ENCODE data around the gene CAPN2.

The CAPN2 gene

DNA sequence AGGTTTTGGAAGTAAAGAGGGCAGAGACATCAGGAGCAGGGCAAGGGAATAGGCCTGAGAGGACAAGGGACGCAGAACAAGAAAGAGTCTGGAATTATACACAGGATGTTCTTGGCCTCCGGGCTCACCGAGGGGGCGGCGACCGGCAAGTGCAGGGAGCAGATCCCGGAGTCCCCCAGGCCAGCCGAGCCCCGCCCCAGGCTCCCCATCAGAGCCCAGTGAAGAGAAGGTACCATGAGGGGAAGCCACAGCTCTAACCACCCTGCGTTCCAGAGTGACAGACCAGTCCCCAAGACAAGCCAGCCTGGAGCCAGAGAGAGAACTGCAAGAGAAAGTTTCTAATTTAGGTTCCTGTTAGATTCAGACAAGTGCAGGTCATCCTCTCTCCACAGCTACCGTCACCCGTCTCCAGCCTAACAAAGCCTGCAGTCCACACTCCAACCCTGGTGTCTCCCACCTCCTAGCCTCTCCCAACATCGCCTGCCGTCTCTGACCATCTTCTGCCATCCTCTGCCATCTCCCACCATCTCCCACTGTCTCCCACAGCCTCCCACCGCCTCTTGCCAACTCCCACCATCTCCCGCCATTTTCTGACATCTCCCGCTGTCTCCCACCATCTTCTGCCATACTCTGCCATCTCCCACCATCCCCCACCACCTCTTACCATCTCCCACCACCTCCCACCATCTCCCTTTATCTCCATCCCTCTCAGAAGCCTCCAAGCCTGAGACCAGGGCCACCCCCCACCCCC is 42.5 kb downstream of the CAPN2 start:
- Mint-ChIP-seq H3K36me3 (ENCODE audit: low read depth) (peaks cover 31% of the 10 kb centered on the region), H3K4me1 (ENCODE audit: low read depth) (no peaks in the 10 kb centered on the region), H3K27ac (no peak overlapping the region), H3K4me3 (no peak overlapping the region), H3K27me3 (no peaks in the 10 kb centered on the region), H3K9me3 (no peaks in the 10 kb centered on the region)

GRCh38 chr1:223755432-223755792 is 43.1 kb downstream of the CAPN2 start:
- no peak overlapping the region for H3K4me3 Mint-ChIP-seq
- no peaks in the 10 kb centered on the region for H3K27me3 Mint-ChIP-seq
- no peaks in the 10 kb centered on the region for H3K4me1 Mint-ChIP-seq (ENCODE audit: low read depth)
- peaks cover 26% of the 10 kb centered on the region for H3K36me3 Mint-ChIP-seq (ENCODE audit: low read depth)
- no peak overlapping the region for H3K27ac Mint-ChIP-seq
- no peaks in the 10 kb centered on the region for H3K9me3 Mint-ChIP-seq

GRCh38 chr1:223755992-223756775 is 43.8 kb downstream of the CAPN2 start:
- Mint-ChIP-seq H3K27ac (no peak overlapping the region), H3K36me3 (ENCODE audit: low read depth) (peaks cover 27% of the 10 kb centered on the region), H3K4me1 (ENCODE audit: low read depth) (no peaks in the 10 kb centered on the region), H3K4me3 (no peak overlapping the region), H3K27me3 (no peaks in the 10 kb centered on the region), H3K9me3 (no peaks in the 10 kb centered on the region)

DNA sequence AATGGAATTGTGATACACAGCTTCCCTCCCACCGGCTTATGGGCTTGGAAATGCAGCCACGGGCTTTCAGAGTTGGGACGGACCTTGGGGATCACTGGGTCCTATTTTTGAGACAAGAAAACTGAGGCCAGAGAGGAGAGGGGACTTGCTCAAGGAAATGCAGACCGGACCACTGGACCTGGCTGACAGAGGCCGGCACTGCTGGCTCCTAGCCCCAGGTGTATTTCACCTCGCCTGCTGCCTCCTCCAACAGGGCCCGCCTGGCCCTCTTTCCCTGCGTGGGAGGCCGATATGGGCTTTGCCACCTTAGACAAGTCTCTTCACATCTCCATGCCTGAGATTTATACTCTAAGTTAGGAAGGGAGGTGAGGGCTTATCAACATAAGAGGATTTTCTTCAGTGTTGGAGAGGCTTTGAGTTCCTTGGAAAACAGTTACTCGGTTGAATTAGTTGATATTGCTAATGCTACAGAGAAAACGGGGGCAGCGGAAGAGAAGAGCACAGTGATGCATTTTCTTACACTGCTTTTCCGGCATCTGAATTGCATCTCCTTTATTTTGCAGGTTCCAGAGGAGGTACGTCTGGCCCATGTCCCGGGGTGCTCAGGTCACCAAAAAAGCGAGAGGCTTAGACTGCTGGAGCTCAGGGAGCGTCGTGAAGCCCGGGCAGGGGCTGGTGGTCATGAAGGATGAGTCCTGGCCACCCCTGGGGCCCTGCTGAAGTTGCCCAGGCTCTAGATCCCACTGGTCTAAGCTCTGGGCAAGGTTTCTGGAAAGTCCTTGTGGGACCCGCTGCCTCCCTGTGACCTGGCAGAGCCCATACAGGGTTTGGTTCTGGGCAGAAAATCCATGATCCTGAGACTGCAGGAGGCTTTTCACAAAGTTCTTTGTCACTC is 44.7 kb downstream of the CAPN2 start:
- H3K9me3 Mint-ChIP-seq = no peaks in the 10 kb centered on the region
- H3K27ac Mint-ChIP-seq = no peak overlapping the region
- H3K36me3 Mint-ChIP-seq (ENCODE audit: low read depth) = peaks cover 28% of the 10 kb centered on the region
- no peaks in the 10 kb centered on the region for H3K4me1 Mint-ChIP-seq (ENCODE audit: low read depth)
- H3K4me3 Mint-ChIP-seq = no peak overlapping the region
- no peaks in the 10 kb centered on the region for H3K27me3 Mint-ChIP-seq

DNA sequence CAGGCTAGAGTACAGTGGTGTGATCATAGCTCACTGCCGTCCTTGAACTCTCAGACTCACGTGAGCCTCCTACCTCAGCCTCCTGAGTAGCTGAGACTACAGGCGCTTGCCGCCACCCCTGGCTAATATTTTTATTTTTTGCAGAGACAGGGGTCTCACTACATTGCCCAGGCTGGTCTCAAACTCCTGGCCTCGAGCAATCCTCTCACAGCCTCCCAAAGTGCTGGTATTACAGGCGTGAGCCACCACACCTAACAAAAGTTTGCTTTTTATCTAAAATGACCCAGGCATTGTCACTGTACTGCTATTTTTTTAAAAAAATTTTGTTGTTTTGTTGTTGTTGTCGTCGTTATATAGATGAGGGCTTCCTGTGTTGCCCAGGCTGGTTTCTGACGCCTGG is 46.4 kb downstream of the CAPN2 start:
- Mint-ChIP-seq H3K36me3 (ENCODE audit: low read depth) (peaks cover 30% of the 10 kb centered on the region), H3K27ac (no peak overlapping the region), H3K9me3 (no peaks in the 10 kb centered on the region), H3K4me3 (no peak overlapping the region), H3K27me3 (no peaks in the 10 kb centered on the region), H3K4me1 (ENCODE audit: low read depth) (no peaks in the 10 kb centered on the region)

- Mint-ChIP-seq H3K36me3 (ENCODE audit: low read depth) (peaks cover 31% of the 10 kb centered on the region), H3K27me3 (no peaks in the 10 kb centered on the region), H3K4me3 (no peak overlapping the region), H3K9me3 (no peaks in the 10 kb centered on the region), H3K27ac (no peak overlapping the region), H3K4me1 (ENCODE audit: low read depth) (no peaks in the 10 kb centered on the region)
Observed at GRCh38 chr1:223759273-223759672, 46.9 kb downstream of the CAPN2 start.

GRCh38 chr1:223760833-223761232 is 48.5 kb downstream of the CAPN2 start:
- Mint-ChIP-seq H3K27ac (no peak overlapping the region), H3K36me3 (ENCODE audit: low read depth) (peaks cover 27% of the 10 kb centered on the region), H3K27me3 (no peaks in the 10 kb centered on the region), H3K4me1 (ENCODE audit: low read depth) (no peaks in the 10 kb centered on the region), H3K9me3 (no peaks in the 10 kb centered on the region), H3K4me3 (no peak overlapping the region)

DNA sequence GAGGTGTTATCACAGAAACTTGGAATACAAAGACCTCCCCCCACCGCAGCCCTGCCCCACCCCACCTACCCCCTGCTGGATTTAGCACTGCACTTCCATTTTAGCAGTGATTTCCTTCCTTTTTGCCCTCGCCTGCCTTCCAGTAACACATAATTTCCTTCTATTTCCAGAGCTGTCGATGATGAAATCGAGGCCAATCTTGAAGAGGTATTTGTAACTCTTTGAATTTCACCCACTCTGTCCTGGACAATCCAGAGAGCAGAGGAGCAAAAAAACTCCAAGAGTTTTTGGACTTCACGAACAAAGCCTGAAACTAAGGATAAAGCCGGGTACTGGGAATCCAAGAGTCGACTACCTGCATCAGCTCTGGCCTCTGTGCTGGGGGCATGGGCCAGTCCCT is 49.1 kb downstream of the CAPN2 start:
- H3K27ac Mint-ChIP-seq = no peak overlapping the region
- no peaks in the 10 kb centered on the region for H3K27me3 Mint-ChIP-seq
- peaks cover 32% of the 10 kb centered on the region for H3K36me3 Mint-ChIP-seq (ENCODE audit: low read depth)
- H3K4me1 Mint-ChIP-seq (ENCODE audit: low read depth) = no peaks in the 10 kb centered on the region
- H3K4me3 Mint-ChIP-seq = no peak overlapping the region
- H3K9me3 Mint-ChIP-seq = no peaks in the 10 kb centered on the region

DNA sequence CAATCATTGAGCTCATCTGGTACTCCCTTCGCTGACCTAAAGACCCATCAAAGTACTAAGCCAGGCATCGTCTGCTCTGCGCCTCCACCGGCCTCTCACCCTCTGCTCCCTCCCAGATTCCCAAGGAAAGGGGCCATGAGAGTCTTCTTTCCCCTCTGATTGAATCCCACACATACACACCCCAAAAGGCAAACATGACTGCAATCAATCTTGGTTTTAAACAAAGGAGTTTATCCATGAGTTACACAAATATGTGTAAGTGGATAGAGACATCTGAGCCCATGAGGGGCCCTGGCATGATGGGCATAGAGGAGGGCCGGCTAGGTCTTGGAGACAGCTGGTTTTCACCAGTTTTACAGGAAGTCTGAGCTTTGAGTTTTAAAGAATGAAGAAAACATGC is 50.9 kb downstream of the CAPN2 start:
- Mint-ChIP-seq H3K36me3 (ENCODE audit: low read depth) (peaks cover 35% of the 10 kb centered on the region), H3K4me1 (ENCODE audit: low read depth) (no peaks in the 10 kb centered on the region), H3K9me3 (no peaks in the 10 kb centered on the region), H3K27me3 (no peaks in the 10 kb centered on the region), H3K27ac (no peak overlapping the region), H3K4me3 (no peak overlapping the region)

DNA sequence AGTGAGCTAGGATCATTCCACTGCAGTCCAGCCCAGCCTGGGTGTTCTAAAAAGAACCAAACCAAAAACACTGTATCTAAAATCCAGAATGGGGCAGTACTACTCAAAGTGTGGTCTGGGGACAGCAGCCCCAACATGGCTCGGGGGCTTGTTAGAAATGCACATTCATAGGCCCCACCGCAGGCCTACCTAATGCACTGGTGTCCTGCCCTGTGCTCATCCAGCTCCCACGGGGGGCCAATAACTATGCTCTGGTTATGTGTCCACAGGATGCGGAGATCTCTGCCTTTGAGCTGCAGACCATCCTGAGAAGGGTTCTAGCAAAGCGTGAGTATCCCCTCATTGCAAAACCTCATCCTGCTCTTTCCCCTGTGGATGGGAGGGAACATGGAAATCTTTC is 51.5 kb downstream of the CAPN2 start:
- H3K27me3 Mint-ChIP-seq = no peaks in the 10 kb centered on the region
- H3K4me1 Mint-ChIP-seq (ENCODE audit: low read depth) = no peaks in the 10 kb centered on the region
- H3K9me3 Mint-ChIP-seq = no peaks in the 10 kb centered on the region
- H3K4me3 Mint-ChIP-seq = no peak overlapping the region
- H3K27ac Mint-ChIP-seq = no peak overlapping the region
- peaks cover 38% of the 10 kb centered on the region for H3K36me3 Mint-ChIP-seq (ENCODE audit: low read depth)

DNA sequence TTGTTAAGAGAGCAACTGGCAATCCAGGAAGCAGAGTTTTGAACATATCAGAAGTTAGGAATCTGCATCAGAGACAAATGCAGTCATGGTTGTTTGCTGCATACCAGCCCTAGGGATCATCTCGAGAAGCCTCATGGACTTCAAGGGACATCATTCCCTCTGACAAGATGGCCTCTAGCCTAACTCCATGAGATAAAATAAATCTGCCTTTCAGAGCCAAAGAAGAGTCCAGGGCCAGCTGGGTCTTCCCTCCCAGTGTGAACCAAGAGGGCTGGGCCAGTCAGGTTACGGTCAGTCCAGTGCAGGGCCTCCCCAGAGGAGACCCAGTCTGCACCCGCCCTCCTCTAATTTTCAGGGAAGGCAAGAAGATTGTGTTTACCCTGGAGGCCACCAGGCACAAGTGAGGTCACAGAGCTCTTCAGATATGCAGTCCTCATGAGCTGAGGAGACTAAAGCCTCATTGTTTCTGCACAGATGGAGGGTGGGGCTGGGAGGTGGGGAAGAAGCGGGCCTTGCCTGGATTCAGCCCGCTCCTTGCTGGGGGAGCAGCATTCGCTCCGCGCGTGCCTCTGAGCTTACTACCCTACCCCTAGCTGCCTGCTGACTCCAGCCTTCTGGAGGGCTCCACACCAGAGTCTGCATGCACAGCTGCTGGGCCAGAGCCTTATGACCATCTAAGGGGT is 52.8 kb downstream of the CAPN2 start:
- no peaks in the 10 kb centered on the region for H3K4me1 Mint-ChIP-seq (ENCODE audit: low read depth)
- peaks cover 51% of the 10 kb centered on the region for H3K36me3 Mint-ChIP-seq (ENCODE audit: low read depth)
- no peak overlapping the region for H3K27ac Mint-ChIP-seq

GRCh38 chr1:223765719-223766340 is 53.5 kb downstream of the CAPN2 start:
- no peak overlapping the region for H3K4me3 Mint-ChIP-seq
- H3K36me3 Mint-ChIP-seq (ENCODE audit: low read depth) = peaks cover 50% of the 10 kb centered on the region
- H3K9me3 Mint-ChIP-seq = no peaks in the 10 kb centered on the region
- H3K27ac Mint-ChIP-seq = no peak overlapping the region
- H3K4me1 Mint-ChIP-seq (ENCODE audit: low read depth) = no peaks in the 10 kb centered on the region
- no peaks in the 10 kb centered on the region for H3K27me3 Mint-ChIP-seq

More for the DNA sequence above, 52.8 kb downstream of the CAPN2 start:
- Mint-ChIP-seq H3K27me3 (no peaks in the 10 kb centered on the region), H3K9me3 (no peaks in the 10 kb centered on the region), H3K4me3 (no peak overlapping the region)

DNA sequence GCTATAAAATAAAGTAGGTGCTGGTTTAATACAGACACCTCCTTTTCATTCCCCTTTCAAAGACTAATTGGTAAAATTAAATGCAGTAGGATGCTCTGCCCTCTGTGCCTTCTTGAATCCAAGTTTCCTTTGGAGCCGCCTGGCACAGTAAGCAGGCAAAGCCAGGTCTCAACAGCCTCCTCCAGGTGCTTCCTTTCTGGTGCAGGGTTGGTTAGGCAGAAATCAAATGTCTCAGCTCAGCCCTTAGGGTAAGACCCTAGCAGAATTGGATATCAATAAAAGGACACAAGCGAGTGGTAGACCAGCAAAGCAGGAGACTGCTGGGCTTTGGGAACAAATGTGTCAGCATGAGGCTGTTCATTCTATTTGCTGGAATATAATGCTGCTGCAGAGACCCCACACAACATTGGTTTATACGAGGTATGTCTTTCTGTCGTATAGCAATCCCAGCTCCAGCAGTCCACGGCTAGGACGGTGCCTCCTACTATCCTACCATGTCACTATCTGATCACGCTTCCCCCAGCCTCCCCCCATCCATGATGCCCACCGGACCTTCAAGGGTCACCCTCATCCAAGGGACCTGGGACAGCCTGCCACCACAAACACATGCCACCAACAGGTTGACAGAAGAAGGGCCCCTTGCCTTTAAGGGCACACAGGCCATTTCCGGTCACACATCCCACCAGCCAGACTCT is 58.4 kb downstream of the CAPN2 start:
- Mint-ChIP-seq H3K9me3 (no peaks in the 10 kb centered on the region), H3K4me1 (ENCODE audit: low read depth) (peaks cover 34% of the 10 kb centered on the region), H3K36me3 (ENCODE audit: low read depth) (peaks cover 61% of the 10 kb centered on the region), H3K4me3 (no peak overlapping the region), H3K27ac (no peak overlapping the region), H3K27me3 (no peaks in the 10 kb centered on the region)

GRCh38 chr1:223771469-223771813 is 59.1 kb downstream of the CAPN2 start:
- H3K27me3 Mint-ChIP-seq = no peaks in the 10 kb centered on the region
- peaks cover 40% of the 10 kb centered on the region for H3K4me1 Mint-ChIP-seq (ENCODE audit: low read depth)
- peaks cover 62% of the 10 kb centered on the region for H3K36me3 Mint-ChIP-seq (ENCODE audit: low read depth)
- H3K27ac Mint-ChIP-seq = peak overlapping the region; percentile 80
- H3K9me3 Mint-ChIP-seq = no peaks in the 10 kb centered on the region
- no peak overlapping the region for H3K4me3 Mint-ChIP-seq
